Measurements from ENCODE around the gene PHACTR3. TPM values are rescaled to one million over a fixed set of nuclear protein-coding genes. Genes with fewer than 3 reads are reported as not detected.

Gene PHACTR3
- total and polyA plus RNA-seq, 2 of the 8 experiments (the other 6 are each of a cell fraction or from before 2014, with no cell fraction given), result 0.05 to 0.13 TPM

GRCh38 chr20:59584278-59584925, 19.9 kb upstream of the PHACTR3 start (continued):
- TF ChIP-seq CHD7 (IDR thresholded peaks at IDR 0.05; ENCODE audit: insufficient replicate concordance, low read length) (no peak), NRF1 (IDR thresholded peaks at IDR 0.05; ENCODE audit: low read depth, low read length) (no peak), BRCA1 (IDR thresholded peaks at IDR 0.05; ENCODE audit: low read depth, low read length) (no peak), RNF2 (IDR thresholded peaks at IDR 0.05; ENCODE audit: borderline replicate concordance, low read depth, low read length, missing control alignments, poor library complexity, severe bottlenecking) (no peak), HDAC2 (IDR thresholded peaks at IDR 0.05; ENCODE audit: borderline replicate concordance in 1 of 2, low read depth in 2 of 2, low read length in 2 of 2) (no peak), KDM5A (IDR thresholded peaks at IDR 0.05; ENCODE audit: low read length) (no peak)
